Motor neuron (in vitro differentiated cells): Measurements from ENCODE around the gene RPS6KA1. TPM values are rescaled to one million over a fixed set of nuclear protein-coding genes. Genes with fewer than 3 reads are reported as not detected.

ENCODE experiments used
- total RNA-seq, 8 experiments: library from RNA; unstranded; fragments of 300-600 nt; gene quantifications; 2 replicates each; pipeline versions ENCODE4 v1.2.3 to v1.2.4, GENCODE V29; 2022

RPS6KA1 gene
- total RNA-seq, 8 experiments from 2014 or later, result 1.5 to 11.7 (median 6.0) TPM

Other genes starting within 250 kb of the RPS6KA1 start
- 100 to 1,000 TPM in 1 of 8 experiments, 10 to 100 TPM in 7; 34.1 to 125 (median 45.5) TPM for gene SH3BGRL3, start 249.7 kb upstream of the RPS6KA1 start, total RNA-seq
- gene UBXN11, start 223.1 kb upstream of the RPS6KA1 start, total RNA-seq, result 10 to 100 TPM in 6 of 8 experiments, 1 to 10 TPM in 2; 5.0 to 28.2 (median 13.7) TPM
- under 1 TPM in 3 of 8 experiments, not detected in 5; 0.49 to 0.76 (median 0.71) TPM for gene CD52, start 211.8 kb upstream of the RPS6KA1 start, total RNA-seq
- 1 to 10 TPM in 5 of 8 experiments, under 1 TPM in 3; 0.25 to 3.5 (median 2.1) TPM for gene CRYBG2, start 175.6 kb upstream of the RPS6KA1 start, total RNA-seq
- 1 to 10 TPM in 1 of 8 experiments, under 1 TPM in 4, not detected in 3; 0.27 to 1.4 (median 0.63) TPM for gene ZNF683, start 157.0 kb upstream of the RPS6KA1 start, total RNA-seq
- 10 to 100 TPM in 1 of 8 experiments, 1 to 10 TPM in 3, under 1 TPM in 4; 0.14 to 66.0 (median 2.9) TPM for gene LIN28A, start 118.9 kb upstream of the RPS6KA1 start, total RNA-seq
- 10 to 100 TPM; 42.7 to 86.2 (median 53.1) TPM for gene DHDDS, start 97.4 kb upstream of the RPS6KA1 start, total RNA-seq
- gene HMGN2, start 57.3 kb upstream of the RPS6KA1 start, total RNA-seq, result 1,000 to 10,000 TPM in 1 of 8 experiments, 100 to 1,000 TPM in 7; 105 to 1,573 (median 517) TPM
- gene ARID1A, start 166.3 kb downstream of the RPS6KA1 start, total RNA-seq, result 10 to 100 TPM in 7 of 8 experiments, 1 to 10 TPM in 1; 10.0 to 80.0 (median 56.3) TPM